ENCODE results near the gene GNG13. TPM values are rescaled to one million over a fixed set of nuclear protein-coding genes. Genes with fewer than 3 reads are reported as not detected.

Gene GNG13
- total and polyA plus RNA-seq, 7 donors, result not detected

GRCh38 chr16:832652-833336 lies 32.3 kb upstream of the GNG13 start:
- Histone ChIP-seq H3K4me1 (no peaks in the 10 kb centered on the region), H3K27ac (no peak overlapping the region), H3K4me3 (no peak overlapping the region), H3K9me3 (peaks cover 15% of the 10 kb centered on the region), H3K36me3 (ENCODE audit: insufficient read depth in 1 of 2, low read depth in 1 of 2) (no peaks in the 10 kb centered on the region), H3K27me3 (ENCODE audit: insufficient read depth in 3 of 3, low read length in 2 of 3) (peaks cover 0 to 29% (median 7%) of the 10 kb centered on the region in 3 donors)
- 39 to 42% (median 40%) methylated on average over 32 to 35 of the region's 35 CpGs for WGBS, 3 donors
- no peak for TF ChIP-seq CTCF (IDR thresholded peaks at IDR 0.05)
- no peak for ATAC-seq
- no peak for DNase-seq
- intact Hi-C loops (cut with DNase I), result no loop called here

- H3K9me3 ChIP-seq, result peaks cover 11% of the 10 kb centered on the region
- TF ChIP-seq CTCF (IDR thresholded peaks at IDR 0.05), result no peak
These were observed 31.3 kb upstream of the GNG13 start for GRCh38 chr16:831571-832413.

GRCh38 chr16:830871-831570 lies 30.5 kb upstream of the GNG13 start:
- Histone ChIP-seq H3K4me3 (no peak overlapping the region), H3K4me1 (no peaks in the 10 kb centered on the region), H3K36me3 (ENCODE audit: insufficient read depth in 1 of 2, low read depth in 1 of 2) (no peaks in the 10 kb centered on the region), H3K9me3 (peaks cover 3% of the 10 kb centered on the region), H3K27me3 (ENCODE audit: insufficient read depth in 3 of 3, low read length in 2 of 3) (peaks cover 0 to 30% (median 12%) of the 10 kb centered on the region in 3 donors), H3K27ac (no peak overlapping the region)
- DNase-seq, result no peak
- no peak for TF ChIP-seq CTCF (IDR thresholded peaks at IDR 0.05)
- ATAC-seq, result no peak
- intact Hi-C loops (cut with DNase I), result no loop called here
- 69 to 70% (median 70%) methylated on average over 24 of the region's 24 CpGs for WGBS, 3 donors

More at GRCh38 chr16:831571-832413, 31.3 kb upstream of the GNG13 start:
- 64 to 68% (median 65%) methylated on average over 21 to 27 of the region's 27 CpGs for WGBS, 3 donors
- no peaks in the 10 kb centered on the region for H3K4me1 ChIP-seq
- intact Hi-C loops (cut with DNase I), result no loop called here
- no peaks in the 10 kb centered on the region for H3K36me3 ChIP-seq (ENCODE audit: insufficient read depth in 1 of 2, low read depth in 1 of 2)
- peaks cover 0 to 29% (median 12%) of the 10 kb centered on the region in 3 donors for H3K27me3 ChIP-seq (ENCODE audit: insufficient read depth in 3 of 3, low read length in 2 of 3)
- ATAC-seq (no peak), DNase-seq (no peak)
- no peak overlapping the region for H3K4me3 ChIP-seq
- no peak overlapping the region for H3K27ac ChIP-seq

- H3K9me3 ChIP-seq, result no peaks in the 10 kb centered on the region
- 76 to 80% (median 78%) methylated on average over 43 of the region's 43 CpGs for WGBS, 3 donors
- no peak for DNase-seq
- H3K36me3 ChIP-seq (ENCODE audit: insufficient read depth in 1 of 2, low read depth in 1 of 2), result no peaks in the 10 kb centered on the region
- no peaks in the 10 kb centered on the region for H3K4me1 ChIP-seq
- H3K27me3 ChIP-seq (ENCODE audit: insufficient read depth in 3 of 3, low read length in 2 of 3), result peaks cover 0 to 38% (median 9%) of the 10 kb centered on the region in 3 donors
- intact Hi-C loops (cut with DNase I), result no loop called here
- no peak overlapping the region for H3K27ac ChIP-seq
- no peak overlapping the region for H3K4me3 ChIP-seq
- ATAC-seq, result no peak
- no peak for TF ChIP-seq CTCF (IDR thresholded peaks at IDR 0.05)
These were observed 29.8 kb upstream of the GNG13 start for GRCh38 chr16:830107-830870.

Data from psoas muscle (tissue), 8 donors.